Esophagus squamous epithelium (tissue), 4 donors: ENCODE measurements around the gene FFAR3.

Source experiments
- POLR2A ChIP-seq, 4 donors: fragments of 450-650 bp; IDR thresholded peaks; one replicate each; pipeline ENCODE4 v1.6.1; 2017; ENCODE audit warnings: antibody characterized with exemption in 4 of 4, mild to moderate bottlenecking in 4 of 4, moderate library complexity in 3 of 4
- TF ChIP-seq, protein P1 (sequence below), 6 experiments: fragments of 450-650 bp in 4 of 6; fragments of 200-600 bp in 2 of 6; sonication (generic) in 2 of 6; IDR thresholded peaks; one replicate each; pipeline ENCODE4 v1.5.1; 2016 to 2019; ENCODE audit warnings: antibody characterized with exemption in 6 of 6, mild to moderate bottlenecking in 4 of 6, moderate library complexity in 4 of 6

DNA sequence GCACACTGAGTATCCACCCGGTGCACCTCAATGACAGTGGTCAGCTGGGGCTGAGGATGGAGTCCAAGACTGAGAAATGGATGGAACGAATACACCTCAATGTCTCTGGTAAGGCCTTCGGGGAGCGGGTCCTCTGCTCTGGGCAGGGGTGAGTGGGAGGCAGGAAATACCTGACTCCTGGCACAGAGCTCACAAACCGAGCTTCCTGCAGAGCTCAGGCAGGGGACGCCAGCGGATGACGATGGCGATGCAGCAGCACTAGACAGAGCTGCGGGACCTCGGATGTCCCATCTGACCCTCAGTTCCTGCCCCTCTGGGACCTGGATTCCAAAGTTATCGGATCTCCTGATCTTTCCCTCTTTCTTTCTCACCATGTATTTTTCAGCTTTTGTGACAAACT, 25.4 kb upstream of the FFAR3 start:
- TF ChIP-seq, protein P1, sequence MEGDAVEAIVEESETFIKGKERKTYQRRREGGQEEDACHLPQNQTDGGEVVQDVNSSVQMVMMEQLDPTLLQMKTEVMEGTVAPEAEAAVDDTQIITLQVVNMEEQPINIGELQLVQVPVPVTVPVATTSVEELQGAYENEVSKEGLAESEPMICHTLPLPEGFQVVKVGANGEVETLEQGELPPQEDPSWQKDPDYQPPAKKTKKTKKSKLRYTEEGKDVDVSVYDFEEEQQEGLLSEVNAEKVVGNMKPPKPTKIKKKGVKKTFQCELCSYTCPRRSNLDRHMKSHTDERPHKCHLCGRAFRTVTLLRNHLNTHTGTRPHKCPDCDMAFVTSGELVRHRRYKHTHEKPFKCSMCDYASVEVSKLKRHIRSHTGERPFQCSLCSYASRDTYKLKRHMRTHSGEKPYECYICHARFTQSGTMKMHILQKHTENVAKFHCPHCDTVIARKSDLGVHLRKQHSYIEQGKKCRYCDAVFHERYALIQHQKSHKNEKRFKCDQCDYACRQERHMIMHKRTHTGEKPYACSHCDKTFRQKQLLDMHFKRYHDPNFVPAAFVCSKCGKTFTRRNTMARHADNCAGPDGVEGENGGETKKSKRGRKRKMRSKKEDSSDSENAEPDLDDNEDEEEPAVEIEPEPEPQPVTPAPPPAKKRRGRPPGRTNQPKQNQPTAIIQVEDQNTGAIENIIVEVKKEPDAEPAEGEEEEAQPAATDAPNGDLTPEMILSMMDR (IDR thresholded peaks at IDR 0.05) = no peak
- TF ChIP-seq POLR2A (IDR thresholded peaks at IDR 0.05) = no peak
